RCC 7860 (cell line): Measurements from ENCODE around the gene CDH23.
A peak's percentile ranks its signal among the peaks of the same experiment; 100 is the strongest.

Experiments used
- DNase-seq: peaks from one replicate; pipeline ENCODE4 v3.0.0-alpha.2; 2015; ENCODE audit warnings: low spot score
- FAIRE-seq: peaks from 2 replicates; lab custom pipeline; 2012; peaks lifted over from hg19 to GRCh38; lab: Jason Lieb, UNC

Gene CDH23

GRCh38 chr10:71549766-71550533 lies 153.2 kb downstream of the CDH23 start:
- no peak for DNase-seq
- no peak for FAIRE-seq

GRCh38 chr10:71550628-71551027 lies 153.9 kb downstream of the CDH23 start:
- no peak for DNase-seq
- no peak for FAIRE-seq

- DNase-seq (no peak), FAIRE-seq (no peak)
Measured at GRCh38 chr10:71551970-71552369, 155.2 kb downstream of the CDH23 start.

GRCh38 chr10:71553432-71553831 lies 156.7 kb downstream of the CDH23 start:
- DNase-seq = no peak
- no peak for FAIRE-seq

GRCh38 chr10:71554671-71555070 lies 158.0 kb downstream of the CDH23 start:
- DNase-seq = no peak
- FAIRE-seq = no peak

- FAIRE-seq = no peak
- DNase-seq = no peak
Measured at GRCh38 chr10:71555087-71555723, 158.5 kb downstream of the CDH23 start.

GRCh38 chr10:71555724-71556119 lies 159.0 kb downstream of the CDH23 start:
- DNase-seq = no peak
- FAIRE-seq = no peak

GRCh38 chr10:71558991-71559390 lies 162.3 kb downstream of the CDH23 start:
- DNase-seq (no peak), FAIRE-seq (no peak)

- FAIRE-seq (no peak), DNase-seq (no peak)
Measured at GRCh38 chr10:71561003-71561574, 164.4 kb downstream of the CDH23 start.

- FAIRE-seq = no peak
- DNase-seq = no peak
Measured at GRCh38 chr10:71562181-71562580, 165.5 kb downstream of the CDH23 start.

- DNase-seq = no peak
- no peak for FAIRE-seq
Measured at GRCh38 chr10:71562904-71563303, 166.2 kb downstream of the CDH23 start.

- DNase-seq (no peak), FAIRE-seq (no peak)
Measured at GRCh38 chr10:71564194-71564820, 167.6 kb downstream of the CDH23 start.

- no peak for DNase-seq
- no peak for FAIRE-seq
Measured at GRCh38 chr10:71565284-71566000, 168.7 kb downstream of the CDH23 start.

GRCh38 chr10:71567006-71567405 lies 170.3 kb downstream of the CDH23 start:
- FAIRE-seq = no peak
- no peak for DNase-seq

- DNase-seq = no peak
- FAIRE-seq = no peak
Measured at GRCh38 chr10:71568896-71569492, 172.3 kb downstream of the CDH23 start.

GRCh38 chr10:71569775-71570588 lies 173.3 kb downstream of the CDH23 start:
- DNase-seq (peak; percentile 33), FAIRE-seq (no peak)

GRCh38 chr10:71571460-71572175 lies 174.9 kb downstream of the CDH23 start:
- DNase-seq (no peak), FAIRE-seq (no peak)

- no peak for FAIRE-seq
- DNase-seq = no peak
Measured at GRCh38 chr10:71572962-71573361, 176.2 kb downstream of the CDH23 start.
